ENCODE data around the gene PLCB2. TPM values are rescaled to one million over a fixed set of nuclear protein-coding genes. Genes with fewer than 3 reads are reported as not detected.

PLCB2 gene
- total and polyA plus RNA-seq, 9 of the 15 experiments (the other 6 are each of a cell fraction or from before 2014, with no cell fraction given), result 0.37 to 12.3 (median 8.0) TPM

GRCh38 chr15:40340740-40341400 is 33.1 kb upstream of the PLCB2 start, which contains the start of gene CCDC9B (continued):
- TF ChIP-seq MNT (conservative IDR thresholded peaks at IDR 0.05), result 0 out of 4 replicates have a peak, but pooled peaks of 1 of the 2 experiments have one; percentile 26

- POLR2A ChIA-PET, result interaction anchor here (0.6 to 4.8 kb wide), 7 partner anchors 10 to 130 kb away, joined by 3 to 30 read pairs (median 3); partner anchors contain the start of gene INAFM2
Observed at GRCh38 chr15:40340038-40340739, 32.5 kb upstream of the PLCB2 start.

More at GRCh38 chr15:40340038-40340739, 32.5 kb upstream of the PLCB2 start:
- in situ Hi-C loops (cut with MboI), result loop anchor here (10.0 kb wide), 1 partner anchor 545 kb away; no protein-coding TSS in a partner anchor
- Histone ChIP-seq H3K79me2 (ENCODE audit: control insufficient read depth, insufficient read depth, low read length) (no peaks in the 10 kb centered on the region), H3K4me2 (ENCODE audit: insufficient read depth, low read length) (no peak overlapping the region; the same call in 1 of the 2 replicates), H3K27me3 (ENCODE audit: control insufficient read depth in 2 of 2, insufficient read depth in 2 of 2, low read length in 2 of 2) (no peaks in the 10 kb centered on the region), H3K9me1 (ENCODE audit: control insufficient read depth, insufficient read depth, low read length) (no peaks in the 10 kb centered on the region), H3K36me3 (ENCODE audit: control insufficient read depth, insufficient read depth, low read length) (no peaks in the 10 kb centered on the region), H3K9ac (ENCODE audit: insufficient read depth in 1 of 2, low read depth in 2 of 2, low read length in 2 of 2) (peak overlapping the region in 1 of 2 experiments; percentile 90; a peak in 3 of 4 replicates), H3K9me3 (replicated peaks; ENCODE audit: control insufficient read depth, insufficient read depth, low read depth, low read length) (no peaks in the 10 kb centered on the region), H2AFZ (ENCODE audit: low read depth, low read length) (peak overlapping the region; percentile 35), H3K27ac (ENCODE audit: extremely low read depth, low read depth, low read length) (no peak overlapping the region), H3K4me3 (no peak overlapping the region), H4K20me1 (replicated peaks; ENCODE audit: control insufficient read depth, insufficient read depth, low read length) (peaks cover 6% of the 10 kb centered on the region; the same call in 1 of the 2 replicates), H3K4me1 (replicated peaks in 1 of 2; ENCODE audit: control insufficient read depth in 2 of 2, insufficient read depth in 2 of 2, low read length in 2 of 2) (peaks cover 7 to 51% of the 10 kb centered on the region in 2 experiments)
- no peak for FAIRE-seq
- CTCF ChIA-PET (ENCODE audit: low intra/inter-chr PET ratio), result interaction anchor here (0.6 to 1.3 kb wide), 3 partner anchors 61 to 659 kb away, joined by 3 to 4 read pairs (median 4); no protein-coding TSS in a partner anchor
- WGBS (ENCODE audit: insufficient coverage, low coverage, missing lambda C conversion rate), result 68% methylated on average over 7 of the region's 14 CpGs
- ATAC-seq, result peak; percentile 8
- intact Hi-C loops (cut with micrococcal nuclease), result no loop called here
- BruUV-seq (replicated peaks), result no TSS peak
- DNase-seq (ENCODE audit: extremely low read depth in 1 of 4, low spot score in 3 of 4), result no peak
- no peak for TF ChIP-seq TBL1XR1 (IDR thresholded peaks at IDR 0.05; ENCODE audit: low read length in 2 of 2)
- 0 out of 2 replicates have a peak, but pooled peaks have one; percentile 50 for TF ChIP-seq ZNF395 (CRISPR knock-in tag; IDR thresholded peaks at IDR 0.05)
